Loucy (cell line): Measurements from ENCODE around the gene CLMN.

Experiments used
- H2AFZ ChIP-seq: fragments of 200-600 bp; sonication (generic); 2 replicates; pipeline ENCODE4 v1.6.0; 2016; ENCODE audit warnings: antibody characterized with exemption, mild to moderate bottlenecking, low read length, moderate library complexity
- H3F3A ChIP-seq: fragments of 200-600 bp; 2 replicates; pipeline ENCODE4 v1.6.0; 2016; ENCODE audit warnings: antibody characterized with exemption, low read depth, mild to moderate bottlenecking
- H3K27me3 ChIP-seq: fragments of 200-600 bp; sonication (generic); 2 replicates; pipeline ENCODE4 v1.6.1; 2014; ENCODE audit warnings: low read length, mild to moderate bottlenecking; ENCODE audit not compliant: insufficient read depth, poor library complexity, severe bottlenecking
- H3K36me3 ChIP-seq: fragments of 200-600 bp; sonication (generic); 2 replicates; pipeline ENCODE4 v1.6.1; 2016; ENCODE audit warnings: low read length; ENCODE audit not compliant: insufficient read depth
- H3K4me1 ChIP-seq: fragments of 200-600 bp; sonication (generic); 2 replicates; pipeline ENCODE4 v1.5.1; 2014; ENCODE audit warnings: low read length, mild to moderate bottlenecking; ENCODE audit not compliant: insufficient read depth, poor library complexity, severe bottlenecking
- H3K4me2 ChIP-seq: fragments of 200-600 bp; sonication (generic); 2 replicates; pipeline ENCODE4 v1.6.0; 2014; ENCODE audit warnings: antibody characterized with exemption, low read length, low read depth, mild to moderate bottlenecking; ENCODE audit not compliant: poor library complexity, severe bottlenecking
- H3K4me3 ChIP-seq: fragments of 200-600 bp; sonication (generic); 2 replicates; pipeline ENCODE4 v1.5.1; 2014; ENCODE audit warnings: low read length, mild to moderate bottlenecking, mixed read lengths; ENCODE audit not compliant: poor library complexity, severe bottlenecking
- H3K79me2 ChIP-seq: fragments of 200-600 bp; sonication (generic); 2 replicates; pipeline ENCODE4 v1.6.1; 2014; ENCODE audit warnings: low read length; ENCODE audit not compliant: insufficient read depth
- H3K9ac ChIP-seq: fragments of 200-600 bp; sonication (generic); 2 replicates; pipeline ENCODE4 v1.6.0; 2014; ENCODE audit warnings: mild to moderate bottlenecking, low read depth, low read length, moderate library complexity; ENCODE audit not compliant: poor library complexity, severe bottlenecking
- H3K9me2 ChIP-seq: fragments of 200-600 bp; sonication (generic); replicated peaks from 2 replicates; pipeline ENCODE4 v1.6.1; 2016; ENCODE audit warnings: low read depth, low read length, mixed read lengths
- H3K9me3 ChIP-seq: fragments of 200-600 bp; sonication (generic); 2 replicates; pipeline ENCODE4 v1.6.1; 2014; ENCODE audit warnings: mild to moderate bottlenecking, antibody characterized with exemption, low read length, low read depth; ENCODE audit not compliant: insufficient read depth
- H4K20me1 ChIP-seq: fragments of 200-600 bp; sonication (generic); 2 replicates; pipeline ENCODE4 v1.6.0; 2014; ENCODE audit warnings: antibody characterized with exemption, low read length, mild to moderate bottlenecking; ENCODE audit not compliant: insufficient read depth, poor library complexity, severe bottlenecking
- EZH2phosphoT487 ChIP-seq: fragments of 200-600 bp; IDR thresholded peaks from 2 replicates; pipeline ENCODE4 v1.6.1; 2018; ENCODE audit warnings: antibody characterized with exemption, mild to moderate bottlenecking, moderate library complexity, borderline replicate concordance
- TF ChIP-seq, protein P1 (sequence below): fragments of 200-600 bp; sonication (generic); conservative IDR thresholded peaks from 2 replicates; pipeline ENCODE4 v1.5.1; 2014; ENCODE audit warnings: mild to moderate bottlenecking, antibody characterized with exemption, low read length

The CLMN gene, protein sequence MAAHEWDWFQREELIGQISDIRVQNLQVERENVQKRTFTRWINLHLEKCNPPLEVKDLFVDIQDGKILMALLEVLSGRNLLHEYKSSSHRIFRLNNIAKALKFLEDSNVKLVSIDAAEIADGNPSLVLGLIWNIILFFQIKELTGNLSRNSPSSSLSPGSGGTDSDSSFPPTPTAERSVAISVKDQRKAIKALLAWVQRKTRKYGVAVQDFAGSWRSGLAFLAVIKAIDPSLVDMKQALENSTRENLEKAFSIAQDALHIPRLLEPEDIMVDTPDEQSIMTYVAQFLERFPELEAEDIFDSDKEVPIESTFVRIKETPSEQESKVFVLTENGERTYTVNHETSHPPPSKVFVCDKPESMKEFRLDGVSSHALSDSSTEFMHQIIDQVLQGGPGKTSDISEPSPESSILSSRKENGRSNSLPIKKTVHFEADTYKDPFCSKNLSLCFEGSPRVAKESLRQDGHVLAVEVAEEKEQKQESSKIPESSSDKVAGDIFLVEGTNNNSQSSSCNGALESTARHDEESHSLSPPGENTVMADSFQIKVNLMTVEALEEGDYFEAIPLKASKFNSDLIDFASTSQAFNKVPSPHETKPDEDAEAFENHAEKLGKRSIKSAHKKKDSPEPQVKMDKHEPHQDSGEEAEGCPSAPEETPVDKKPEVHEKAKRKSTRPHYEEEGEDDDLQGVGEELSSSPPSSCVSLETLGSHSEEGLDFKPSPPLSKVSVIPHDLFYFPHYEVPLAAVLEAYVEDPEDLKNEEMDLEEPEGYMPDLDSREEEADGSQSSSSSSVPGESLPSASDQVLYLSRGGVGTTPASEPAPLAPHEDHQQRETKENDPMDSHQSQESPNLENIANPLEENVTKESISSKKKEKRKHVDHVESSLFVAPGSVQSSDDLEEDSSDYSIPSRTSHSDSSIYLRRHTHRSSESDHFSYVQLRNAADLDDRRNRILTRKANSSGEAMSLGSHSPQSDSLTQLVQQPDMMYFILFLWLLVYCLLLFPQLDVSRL

DNA sequence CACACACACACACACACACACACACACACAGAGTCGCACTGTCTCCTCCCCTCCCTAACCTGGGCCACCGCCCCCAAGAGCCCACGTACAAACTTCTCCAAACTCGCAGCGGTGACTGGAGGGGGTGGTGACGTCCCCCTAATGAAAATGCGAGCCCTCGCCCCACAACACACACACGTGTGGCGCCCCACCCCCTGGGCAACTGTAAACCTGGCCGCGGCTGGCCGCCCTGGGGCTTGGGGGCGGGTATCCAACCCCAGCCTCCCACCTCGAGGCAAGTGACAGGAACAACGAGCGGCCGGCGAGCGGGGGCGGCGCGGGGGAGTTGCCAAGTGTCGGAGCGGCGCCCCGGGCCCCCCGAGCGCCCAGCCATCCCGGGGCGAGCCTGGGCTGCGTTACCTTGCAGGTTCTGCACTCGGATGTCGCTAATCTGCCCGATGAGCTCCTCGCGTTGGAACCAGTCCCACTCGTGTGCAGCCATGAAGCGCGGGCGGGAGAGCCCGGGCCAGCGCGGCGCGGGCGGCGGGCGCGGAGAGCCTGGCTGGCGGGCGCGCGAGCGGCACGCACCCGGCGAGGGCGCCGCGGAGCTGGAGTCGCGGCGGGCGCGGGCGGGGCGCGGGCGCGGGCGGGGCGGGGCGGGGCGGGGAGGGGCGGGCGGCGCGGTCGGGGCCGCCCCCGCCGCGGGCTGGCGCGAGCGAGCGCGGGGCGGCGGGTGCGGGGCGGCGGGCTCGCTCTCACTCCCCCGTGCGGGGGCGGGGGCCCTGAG, at the start of gene CLMN:
Gene CLMN (minus strand): TSS at position 597 of the 766 bp plus-strand sequence. CDS start 116 bp downstream, at position 481.
- TF ChIP-seq EZH2phosphoT487, result no peak
- TF ChIP-seq, protein P1, sequence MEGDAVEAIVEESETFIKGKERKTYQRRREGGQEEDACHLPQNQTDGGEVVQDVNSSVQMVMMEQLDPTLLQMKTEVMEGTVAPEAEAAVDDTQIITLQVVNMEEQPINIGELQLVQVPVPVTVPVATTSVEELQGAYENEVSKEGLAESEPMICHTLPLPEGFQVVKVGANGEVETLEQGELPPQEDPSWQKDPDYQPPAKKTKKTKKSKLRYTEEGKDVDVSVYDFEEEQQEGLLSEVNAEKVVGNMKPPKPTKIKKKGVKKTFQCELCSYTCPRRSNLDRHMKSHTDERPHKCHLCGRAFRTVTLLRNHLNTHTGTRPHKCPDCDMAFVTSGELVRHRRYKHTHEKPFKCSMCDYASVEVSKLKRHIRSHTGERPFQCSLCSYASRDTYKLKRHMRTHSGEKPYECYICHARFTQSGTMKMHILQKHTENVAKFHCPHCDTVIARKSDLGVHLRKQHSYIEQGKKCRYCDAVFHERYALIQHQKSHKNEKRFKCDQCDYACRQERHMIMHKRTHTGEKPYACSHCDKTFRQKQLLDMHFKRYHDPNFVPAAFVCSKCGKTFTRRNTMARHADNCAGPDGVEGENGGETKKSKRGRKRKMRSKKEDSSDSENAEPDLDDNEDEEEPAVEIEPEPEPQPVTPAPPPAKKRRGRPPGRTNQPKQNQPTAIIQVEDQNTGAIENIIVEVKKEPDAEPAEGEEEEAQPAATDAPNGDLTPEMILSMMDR, result no peak
- Histone ChIP-seq H3K27me3 (no peaks in the 10 kb centered on the region), H3K4me3 (peak within 1 kb of the TSS; percentile 76), H3K9ac (peak within 1 kb of the TSS; percentile 61), H3K9me3 (no peaks in the 10 kb centered on the region), H3K36me3 (no peaks in the 10 kb centered on the region), H2AFZ (peak within 1 kb of the TSS; percentile 99), H3F3A (no peaks in the 10 kb centered on the region), H4K20me1 (no peaks in the 10 kb centered on the region), H3K9me2 (no peaks in the 10 kb centered on the region), H3K4me1 (peaks cover 10% of the 10 kb centered on the region), H3K4me2 (peak within 1 kb of the TSS; percentile 97), H3K79me2 (no peaks in the 10 kb centered on the region)

DNA sequence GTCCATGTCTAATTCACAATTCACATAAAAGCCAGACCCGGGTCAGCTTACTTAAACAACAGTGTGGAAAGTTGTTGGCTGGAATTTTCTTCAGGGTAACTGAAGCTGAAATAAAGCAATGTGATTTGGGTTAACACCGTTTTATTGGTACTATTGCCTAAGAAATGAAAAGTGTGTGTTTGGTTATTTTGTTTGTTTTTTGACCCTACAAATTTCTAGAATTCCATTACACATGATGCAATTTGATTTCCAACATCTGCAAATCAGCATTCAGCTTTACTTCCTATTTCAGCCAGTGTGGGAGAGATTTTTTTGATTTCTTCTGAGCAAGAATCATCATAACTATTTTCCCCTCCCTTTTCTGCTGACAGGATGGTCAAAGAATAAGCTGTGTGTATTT, 45.7 kb upstream of the CLMN start:
- H3K36me3 ChIP-seq, result no peaks in the 10 kb centered on the region
- no peaks in the 10 kb centered on the region for H3K27me3 ChIP-seq
- H3K9ac ChIP-seq, result no peak overlapping the region
- no peaks in the 10 kb centered on the region for H4K20me1 ChIP-seq
- H3K9me3 ChIP-seq, result no peaks in the 10 kb centered on the region
- H3K4me1 ChIP-seq, result no peaks in the 10 kb centered on the region
- H2AFZ ChIP-seq, result no peak overlapping the region
- TF ChIP-seq, protein P1, result no peak
- TF ChIP-seq EZH2phosphoT487, result no peak
- H3F3A ChIP-seq, result no peaks in the 10 kb centered on the region
- H3K4me3 ChIP-seq, result no peak overlapping the region
- no peaks in the 10 kb centered on the region for H3K9me2 ChIP-seq
- H3K4me2 ChIP-seq, result no peak overlapping the region
- no peaks in the 10 kb centered on the region for H3K79me2 ChIP-seq

DNA sequence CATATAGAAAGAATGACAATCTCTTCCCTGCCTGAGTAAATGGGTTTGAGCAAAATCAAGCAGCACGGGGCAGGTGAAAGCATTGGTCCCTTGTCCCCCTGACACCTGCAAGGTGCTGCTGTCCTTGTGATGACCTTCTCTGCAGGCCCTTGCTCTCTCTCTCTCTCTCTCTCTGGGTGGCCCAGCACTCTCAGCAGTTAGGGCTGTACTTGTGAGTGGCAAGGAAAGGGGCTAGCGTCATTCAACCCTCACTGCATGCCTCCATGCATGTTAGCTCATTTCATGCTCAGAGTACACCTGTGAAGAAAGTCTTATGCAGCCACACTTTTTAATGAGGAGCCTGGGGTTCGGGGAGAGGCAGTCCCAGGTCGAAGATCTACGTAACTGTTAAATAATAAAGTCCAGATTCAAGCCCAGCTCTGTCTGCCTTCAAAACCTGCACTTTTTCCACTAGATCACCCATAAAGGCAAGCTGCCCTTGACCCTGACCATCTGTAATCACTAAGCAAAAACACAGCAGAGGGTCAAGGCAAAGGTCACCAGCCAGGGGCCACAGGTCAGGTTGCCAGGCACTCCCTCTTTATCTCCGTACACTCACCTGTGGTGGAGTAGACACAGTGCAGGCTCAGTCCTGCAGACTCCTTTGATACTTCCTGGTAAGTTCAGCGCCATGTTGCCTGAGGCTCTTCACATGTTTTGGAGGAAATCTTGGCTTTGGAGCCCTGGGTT, 44.9 kb upstream of the CLMN start:
- Histone ChIP-seq H3K27me3 (no peaks in the 10 kb centered on the region), H3K4me3 (no peak overlapping the region), H3K36me3 (no peaks in the 10 kb centered on the region), H3K4me1 (no peaks in the 10 kb centered on the region), H3K4me2 (no peak overlapping the region), H3K9ac (no peak overlapping the region), H2AFZ (no peak overlapping the region), H3F3A (no peaks in the 10 kb centered on the region), H3K79me2 (no peaks in the 10 kb centered on the region), H3K9me3 (no peaks in the 10 kb centered on the region), H4K20me1 (no peaks in the 10 kb centered on the region), H3K9me2 (no peaks in the 10 kb centered on the region)
- no peak for TF ChIP-seq EZH2phosphoT487
- TF ChIP-seq, protein P1, result no peak
